PC-3 (cell line): Measurements from ENCODE around the gene NEGR1.

Experiments used
- EZH2phosphoT487 ChIP-seq: fragments of 300-600 bp; sonication (generic); IDR thresholded peaks from 2 replicates; pipeline ENCODE4 v1.6.1; 2018; ENCODE audit warnings: mild to moderate bottlenecking, antibody characterized with exemption, low read length, borderline replicate concordance
- TF ChIP-seq, protein P1 (sequence below): fragments of 300-600 bp; sonication (generic); conservative IDR thresholded peaks from 2 replicates; pipeline ENCODE4 v1.5.1; 2017; ENCODE audit warnings: antibody characterized with exemption, low read depth, mild to moderate bottlenecking, low read length

DNA sequence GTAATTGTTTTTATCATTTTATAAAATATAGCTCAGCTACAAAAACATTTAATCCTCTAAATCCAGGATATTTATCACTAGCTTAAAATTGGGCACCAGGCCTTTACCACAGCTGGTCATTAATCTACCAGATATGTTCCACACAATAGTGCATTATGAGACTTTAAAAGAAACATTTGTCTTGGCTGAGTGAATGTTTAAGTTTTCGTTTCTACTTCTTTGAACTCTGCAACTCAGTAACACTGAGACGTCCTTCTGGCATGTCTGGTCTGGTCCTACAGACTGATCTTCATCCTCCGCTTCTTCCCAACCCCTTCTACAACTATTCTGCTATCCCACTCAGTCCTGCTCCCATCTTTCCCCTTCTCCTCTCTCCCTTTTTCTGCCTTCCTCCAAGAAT lies 296.2 kb downstream of the NEGR1 start:
- TF ChIP-seq, protein P1, sequence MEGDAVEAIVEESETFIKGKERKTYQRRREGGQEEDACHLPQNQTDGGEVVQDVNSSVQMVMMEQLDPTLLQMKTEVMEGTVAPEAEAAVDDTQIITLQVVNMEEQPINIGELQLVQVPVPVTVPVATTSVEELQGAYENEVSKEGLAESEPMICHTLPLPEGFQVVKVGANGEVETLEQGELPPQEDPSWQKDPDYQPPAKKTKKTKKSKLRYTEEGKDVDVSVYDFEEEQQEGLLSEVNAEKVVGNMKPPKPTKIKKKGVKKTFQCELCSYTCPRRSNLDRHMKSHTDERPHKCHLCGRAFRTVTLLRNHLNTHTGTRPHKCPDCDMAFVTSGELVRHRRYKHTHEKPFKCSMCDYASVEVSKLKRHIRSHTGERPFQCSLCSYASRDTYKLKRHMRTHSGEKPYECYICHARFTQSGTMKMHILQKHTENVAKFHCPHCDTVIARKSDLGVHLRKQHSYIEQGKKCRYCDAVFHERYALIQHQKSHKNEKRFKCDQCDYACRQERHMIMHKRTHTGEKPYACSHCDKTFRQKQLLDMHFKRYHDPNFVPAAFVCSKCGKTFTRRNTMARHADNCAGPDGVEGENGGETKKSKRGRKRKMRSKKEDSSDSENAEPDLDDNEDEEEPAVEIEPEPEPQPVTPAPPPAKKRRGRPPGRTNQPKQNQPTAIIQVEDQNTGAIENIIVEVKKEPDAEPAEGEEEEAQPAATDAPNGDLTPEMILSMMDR, result no peak
- no peak for TF ChIP-seq EZH2phosphoT487
